ENCODE data around the gene HOXA1. TPM values are rescaled to one million over a fixed set of nuclear protein-coding genes. Genes with fewer than 3 reads are reported as not detected.

The HOXA1 gene
- total RNA-seq, 2 donors from 2014 or later, result 3.1 TPM; not detected in 1

GRCh38 chr7:27082171-27082570 is 13.6 kb downstream of the HOXA1 start:
- H3K36me3 ChIP-seq, result no peaks in the 10 kb centered on the region
- no peaks in the 10 kb centered on the region for H3K4me1 ChIP-seq (ENCODE audit: control insufficient read depth in 1 of 2, low read depth in 2 of 2)
- no peak for TF ChIP-seq CTCF (IDR thresholded peaks at IDR 0.05)
- H3K4me3 ChIP-seq, result no peak overlapping the region
- H3K9me3 ChIP-seq, result no peaks in the 10 kb centered on the region
- no peak overlapping the region for H3K27ac ChIP-seq
- no peak for DNase-seq (ENCODE audit: low spot score)
- ATAC-seq (ENCODE audit: insufficient number of reproducible peaks, low FRiP score, low read depth), result no peak
- peaks cover under 1% of the 10 kb centered on the region for H3K27me3 ChIP-seq (replicated peaks; ENCODE audit: insufficient read depth)

- no peaks in the 10 kb centered on the region for H3K9me3 ChIP-seq
- no peak overlapping the region for H3K27ac ChIP-seq
- TF ChIP-seq CTCF (IDR thresholded peaks at IDR 0.05), result no peak
- H3K4me1 ChIP-seq (ENCODE audit: control insufficient read depth in 1 of 2, low read depth in 2 of 2), result no peaks in the 10 kb centered on the region
- no peak overlapping the region for H3K4me3 ChIP-seq
- no peaks in the 10 kb centered on the region for H3K27me3 ChIP-seq (replicated peaks; ENCODE audit: insufficient read depth)
- H3K36me3 ChIP-seq, result no peaks in the 10 kb centered on the region
- ATAC-seq (ENCODE audit: insufficient number of reproducible peaks, low FRiP score, low read depth) (no peak), DNase-seq (ENCODE audit: low spot score) (no peak)
These were observed 14.9 kb downstream of the HOXA1 start for GRCh38 chr7:27080844-27081436.

- TF ChIP-seq CTCF (IDR thresholded peaks at IDR 0.05), result no peak
- no peaks in the 10 kb centered on the region for H3K36me3 ChIP-seq
- no peak for ATAC-seq (ENCODE audit: insufficient number of reproducible peaks, low FRiP score, low read depth)
- H3K27me3 ChIP-seq (replicated peaks; ENCODE audit: insufficient read depth), result no peaks in the 10 kb centered on the region
- DNase-seq (ENCODE audit: low spot score), result no peak
- H3K4me1 ChIP-seq (ENCODE audit: control insufficient read depth in 1 of 2, low read depth in 2 of 2), result no peaks in the 10 kb centered on the region
- no peak overlapping the region for H3K4me3 ChIP-seq
- no peaks in the 10 kb centered on the region for H3K9me3 ChIP-seq
- no peak overlapping the region for H3K27ac ChIP-seq
These were observed 16.4 kb downstream of the HOXA1 start for GRCh38 chr7:27079234-27079975.

- no peaks in the 10 kb centered on the region for H3K27me3 ChIP-seq (replicated peaks; ENCODE audit: insufficient read depth)
- DNase-seq (ENCODE audit: low spot score), result no peak
- no peak for ATAC-seq (ENCODE audit: insufficient number of reproducible peaks, low FRiP score, low read depth)
- H3K9me3 ChIP-seq, result no peaks in the 10 kb centered on the region
- no peaks in the 10 kb centered on the region for H3K36me3 ChIP-seq
- no peaks in the 10 kb centered on the region for H3K4me1 ChIP-seq (ENCODE audit: control insufficient read depth in 1 of 2, low read depth in 2 of 2)
- no peak overlapping the region for H3K4me3 ChIP-seq
- TF ChIP-seq CTCF (IDR thresholded peaks at IDR 0.05), result no peak
- no peak overlapping the region for H3K27ac ChIP-seq
These were observed 17.1 kb downstream of the HOXA1 start for GRCh38 chr7:27078616-27079233.

- no peak for TF ChIP-seq CTCF (IDR thresholded peaks at IDR 0.05)
- DNase-seq (ENCODE audit: low spot score), result no peak
These were observed 22.7 kb downstream of the HOXA1 start for GRCh38 chr7:27073076-27073475.

More at GRCh38 chr7:27073076-27073475, 22.7 kb downstream of the HOXA1 start:
- Histone ChIP-seq H3K27ac (no peak overlapping the region), H3K4me1 (ENCODE audit: control insufficient read depth in 1 of 2, low read depth in 2 of 2) (no peaks in the 10 kb centered on the region), H3K27me3 (replicated peaks; ENCODE audit: insufficient read depth) (no peaks in the 10 kb centered on the region), H3K36me3 (no peaks in the 10 kb centered on the region), H3K4me3 (no peak overlapping the region), H3K9me3 (no peaks in the 10 kb centered on the region)
- no peak for ATAC-seq (ENCODE audit: insufficient number of reproducible peaks, low FRiP score, low read depth)
